Measurements from ENCODE around the gene DALRD3.

Gene DALRD3

DNA sequence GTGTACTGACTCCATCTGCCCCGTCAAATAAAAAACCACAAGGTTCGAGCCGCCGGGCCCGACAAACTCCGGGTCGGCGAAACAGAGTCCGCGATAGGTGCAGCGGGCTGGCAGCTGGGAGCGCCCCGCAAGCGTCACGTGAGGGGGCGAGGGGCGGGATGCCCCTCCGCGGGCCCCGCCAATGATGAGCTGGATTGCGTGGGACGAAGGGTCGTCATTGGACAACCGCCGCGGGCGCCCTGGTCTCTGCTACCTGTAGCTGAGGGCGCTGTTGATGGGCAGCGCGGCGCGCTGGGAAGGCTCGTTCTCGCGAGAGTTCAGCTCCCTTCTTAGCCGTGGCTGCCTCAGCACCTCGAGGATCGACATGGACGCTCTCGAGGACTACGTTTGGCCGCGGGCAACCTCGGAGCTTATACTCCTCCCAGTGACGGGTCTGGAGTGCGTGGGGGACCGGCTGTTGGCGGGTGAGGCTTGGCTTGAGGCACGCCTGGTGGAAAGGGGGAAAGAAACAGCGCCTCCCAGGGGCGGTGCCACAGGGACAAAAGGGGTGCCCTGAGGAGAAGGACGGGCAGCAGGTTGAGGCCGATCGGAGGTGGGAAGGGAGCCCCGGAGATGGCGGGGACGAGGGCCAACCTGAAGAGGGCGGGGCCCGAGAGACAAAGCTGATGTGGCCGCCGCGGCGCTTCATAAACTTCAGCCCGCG is 11.2 kb downstream of the DALRD3 start, which contains the start of gene WDR6 (continued):
- TF ChIP-seq ZIC2 (tag by site-specific recombination; IDR thresholded peaks at IDR 0.05) (0 out of 2 replicates have a peak, but pooled peaks have one; percentile 29), ZNF530 (tag by site-specific recombination; IDR thresholded peaks at IDR 0.05; ENCODE audit: low read depth) (no peak), ZBTB8A (tag by site-specific recombination; IDR thresholded peaks at IDR 0.05) (peak; percentile 83), KLF10 (tag by site-specific recombination; IDR thresholded peaks at IDR 0.05) (peak; percentile 65; the same call in 1 of the 2 replicates), ZNF560 (tag by site-specific recombination; IDR thresholded peaks at IDR 0.05; ENCODE audit: borderline replicate concordance) (no peak), SCRT2 (tag by site-specific recombination; IDR thresholded peaks at IDR 0.05) (peak; percentile 100), ZNF354C (tag by site-specific recombination; IDR thresholded peaks at IDR 0.05; ENCODE audit: borderline replicate concordance, low read depth) (no peak), ZNF654 (tag by site-specific recombination; IDR thresholded peaks at IDR 0.05; ENCODE audit: low read depth) (no peak), ZNF830 (tag by site-specific recombination; IDR thresholded peaks at IDR 0.05; ENCODE audit: low read depth) (no peak), ZNF157 (tag by site-specific recombination; IDR thresholded peaks at IDR 0.05) (no peak), ZBTB21 (tag by site-specific recombination; IDR thresholded peaks at IDR 0.05) (no peak), ZNF121 (tag by site-specific recombination; IDR thresholded peaks at IDR 0.05) (no peak), TCF7L2 (IDR thresholded peaks at IDR 0.05; ENCODE audit: borderline replicate concordance, low read depth, low read length) (no peak), ZNF555 (tag by site-specific recombination; conservative IDR thresholded peaks at IDR 0.05) (no peak)
- TF ChIP-seq, protein P1, sequence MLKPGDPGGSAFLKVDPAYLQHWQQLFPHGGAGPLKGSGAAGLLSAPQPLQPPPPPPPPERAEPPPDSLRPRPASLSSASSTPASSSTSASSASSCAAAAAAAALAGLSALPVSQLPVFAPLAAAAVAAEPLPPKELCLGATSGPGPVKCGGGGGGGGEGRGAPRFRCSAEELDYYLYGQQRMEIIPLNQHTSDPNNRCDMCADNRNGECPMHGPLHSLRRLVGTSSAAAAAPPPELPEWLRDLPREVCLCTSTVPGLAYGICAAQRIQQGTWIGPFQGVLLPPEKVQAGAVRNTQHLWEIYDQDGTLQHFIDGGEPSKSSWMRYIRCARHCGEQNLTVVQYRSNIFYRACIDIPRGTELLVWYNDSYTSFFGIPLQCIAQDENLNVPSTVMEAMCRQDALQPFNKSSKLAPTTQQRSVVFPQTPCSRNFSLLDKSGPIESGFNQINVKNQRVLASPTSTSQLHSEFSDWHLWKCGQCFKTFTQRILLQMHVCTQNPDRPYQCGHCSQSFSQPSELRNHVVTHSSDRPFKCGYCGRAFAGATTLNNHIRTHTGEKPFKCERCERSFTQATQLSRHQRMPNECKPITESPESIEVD (tag by site-specific recombination; IDR thresholded peaks at IDR 0.05): no peak
- TF ChIP-seq, protein P2, sequence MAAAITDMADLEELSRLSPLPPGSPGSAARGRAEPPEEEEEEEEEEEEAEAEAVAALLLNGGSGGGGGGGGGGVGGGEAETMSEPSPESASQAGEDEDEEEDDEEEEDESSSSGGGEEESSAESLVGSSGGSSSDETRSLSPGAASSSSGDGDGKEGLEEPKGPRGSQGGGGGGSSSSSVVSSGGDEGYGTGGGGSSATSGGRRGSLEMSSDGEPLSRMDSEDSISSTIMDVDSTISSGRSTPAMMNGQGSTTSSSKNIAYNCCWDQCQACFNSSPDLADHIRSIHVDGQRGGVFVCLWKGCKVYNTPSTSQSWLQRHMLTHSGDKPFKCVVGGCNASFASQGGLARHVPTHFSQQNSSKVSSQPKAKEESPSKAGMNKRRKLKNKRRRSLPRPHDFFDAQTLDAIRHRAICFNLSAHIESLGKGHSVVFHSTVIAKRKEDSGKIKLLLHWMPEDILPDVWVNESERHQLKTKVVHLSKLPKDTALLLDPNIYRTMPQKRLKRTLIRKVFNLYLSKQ (tag by site-specific recombination; IDR thresholded peaks at IDR 0.05; ENCODE audit: borderline replicate concordance): no peak
- TF ChIP-seq, protein P3, sequence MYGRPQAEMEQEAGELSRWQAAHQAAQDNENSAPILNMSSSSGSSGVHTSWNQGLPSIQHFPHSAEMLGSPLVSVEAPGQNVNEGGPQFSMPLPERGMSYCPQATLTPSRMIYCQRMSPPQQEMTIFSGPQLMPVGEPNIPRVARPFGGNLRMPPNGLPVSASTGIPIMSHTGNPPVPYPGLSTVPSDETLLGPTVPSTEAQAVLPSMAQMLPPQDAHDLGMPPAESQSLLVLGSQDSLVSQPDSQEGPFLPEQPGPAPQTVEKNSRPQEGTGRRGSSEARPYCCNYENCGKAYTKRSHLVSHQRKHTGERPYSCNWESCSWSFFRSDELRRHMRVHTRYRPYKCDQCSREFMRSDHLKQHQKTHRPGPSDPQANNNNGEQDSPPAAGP (tag by site-specific recombination; IDR thresholded peaks at IDR 0.05): peak; percentile 61

DNA sequence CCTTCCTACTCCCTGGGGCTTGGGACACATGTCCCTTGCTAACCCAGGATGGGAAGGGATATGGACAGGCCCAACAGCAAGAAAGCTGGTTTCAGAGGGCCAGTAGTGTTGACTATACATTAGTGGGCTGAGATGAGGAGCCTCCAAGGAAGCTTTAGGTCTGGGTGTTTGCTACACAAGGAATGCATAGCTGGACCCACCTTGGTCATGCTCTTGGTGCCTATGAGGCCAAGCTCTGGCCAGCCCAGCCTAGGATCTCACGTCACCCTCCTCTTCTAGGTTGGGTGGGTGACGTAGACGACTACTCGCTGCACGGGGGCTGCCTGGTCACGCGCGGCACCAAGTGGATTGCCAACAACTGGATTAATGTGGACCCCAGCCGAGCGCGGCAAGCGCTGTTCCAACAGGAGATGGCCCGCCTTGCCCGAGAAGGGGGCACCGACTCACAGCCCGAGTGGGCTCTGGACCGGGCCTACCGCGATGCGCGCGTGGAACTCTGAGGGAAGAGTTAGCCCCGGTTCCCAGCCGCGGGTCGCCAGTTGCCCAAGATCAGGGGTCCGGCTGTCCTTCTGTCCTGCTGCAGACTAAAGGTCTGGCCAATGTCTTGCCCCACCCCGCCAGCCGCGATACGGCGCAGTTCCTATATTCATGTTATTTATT is 11.8 kb downstream of the DALRD3 start:
- CTCF ChIA-PET: interaction anchor here (0.5 to 3.8 kb wide), 7 partner anchors 13 to 688 kb away, joined by 3 to 20 read pairs (median 5); partner anchors contain the start of genes NDUFAF3 and P4HTM

More for the DNA sequence above, 11.8 kb downstream of the DALRD3 start:
- no peaks in the 10 kb centered on the region for H3K9me3 ChIP-seq (ENCODE audit: control insufficient read depth, insufficient read depth, low read depth, low read length)
- peaks cover 3 to 11% of the 10 kb centered on the region in 2 experiments; a peak in 2 of 3 replicates for H3K36me3 ChIP-seq (ENCODE audit: control insufficient read depth in 2 of 2, insufficient read depth in 1 of 2, low read length in 2 of 2)
- POLR2A ChIA-PET: interaction anchor here (0.9 to 4.4 kb wide), 16 partner anchors 10 to 462 kb away, joined by 3 to 141 read pairs (median 6); partner anchors contain the start of genes ARIH2, DALRD3, IMPDH2 and IP6K2
- peak overlapping the region; percentile 39; the same call in 1 of the 2 replicates for H3K27ac ChIP-seq (ENCODE audit: extremely low read depth, low read depth, low read length)
- no peaks in the 10 kb centered on the region for H3K4me1 ChIP-seq (ENCODE audit: control insufficient read depth, insufficient read depth, low read length)
- TF ChIP-seq ZNF302 (tag by site-specific recombination; IDR thresholded peaks at IDR 0.05; ENCODE audit: low read depth): no peak
- no peak for TF ChIP-seq ZXDB (tag by site-specific recombination; IDR thresholded peaks at IDR 0.05)
- peak; percentile 4; the same call in 1 of the 2 replicates for TF ChIP-seq ZNF335 (tag by site-specific recombination; conservative IDR thresholded peaks at IDR 0.05)
- no peak for TF ChIP-seq ZBTB21 (tag by site-specific recombination; IDR thresholded peaks at IDR 0.05)
- no peak for TF ChIP-seq EGR2 (tag by site-specific recombination; IDR thresholded peaks at IDR 0.05; ENCODE audit: low read depth)
- no peak for TF ChIP-seq ZNF792 (tag by site-specific recombination; IDR thresholded peaks at IDR 0.05)
- no peak for TF ChIP-seq GLI4 (tag by site-specific recombination; IDR thresholded peaks at IDR 0.05)
- 0 out of 2 replicates have a peak, but pooled peaks have one; percentile 9 for TF ChIP-seq GLIS1 (tag by site-specific recombination; IDR thresholded peaks at IDR 0.05)
- TF ChIP-seq, protein P4, sequence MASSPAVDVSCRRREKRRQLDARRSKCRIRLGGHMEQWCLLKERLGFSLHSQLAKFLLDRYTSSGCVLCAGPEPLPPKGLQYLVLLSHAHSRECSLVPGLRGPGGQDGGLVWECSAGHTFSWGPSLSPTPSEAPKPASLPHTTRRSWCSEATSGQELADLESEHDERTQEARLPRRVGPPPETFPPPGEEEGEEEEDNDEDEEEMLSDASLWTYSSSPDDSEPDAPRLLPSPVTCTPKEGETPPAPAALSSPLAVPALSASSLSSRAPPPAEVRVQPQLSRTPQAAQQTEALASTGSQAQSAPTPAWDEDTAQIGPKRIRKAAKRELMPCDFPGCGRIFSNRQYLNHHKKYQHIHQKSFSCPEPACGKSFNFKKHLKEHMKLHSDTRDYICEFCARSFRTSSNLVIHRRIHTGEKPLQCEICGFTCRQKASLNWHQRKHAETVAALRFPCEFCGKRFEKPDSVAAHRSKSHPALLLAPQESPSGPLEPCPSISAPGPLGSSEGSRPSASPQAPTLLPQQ (tag by site-specific recombination; IDR thresholded peaks at IDR 0.05): peak; percentile 21; the same call in 1 of the 2 replicates
- TF ChIP-seq, protein P5, sequence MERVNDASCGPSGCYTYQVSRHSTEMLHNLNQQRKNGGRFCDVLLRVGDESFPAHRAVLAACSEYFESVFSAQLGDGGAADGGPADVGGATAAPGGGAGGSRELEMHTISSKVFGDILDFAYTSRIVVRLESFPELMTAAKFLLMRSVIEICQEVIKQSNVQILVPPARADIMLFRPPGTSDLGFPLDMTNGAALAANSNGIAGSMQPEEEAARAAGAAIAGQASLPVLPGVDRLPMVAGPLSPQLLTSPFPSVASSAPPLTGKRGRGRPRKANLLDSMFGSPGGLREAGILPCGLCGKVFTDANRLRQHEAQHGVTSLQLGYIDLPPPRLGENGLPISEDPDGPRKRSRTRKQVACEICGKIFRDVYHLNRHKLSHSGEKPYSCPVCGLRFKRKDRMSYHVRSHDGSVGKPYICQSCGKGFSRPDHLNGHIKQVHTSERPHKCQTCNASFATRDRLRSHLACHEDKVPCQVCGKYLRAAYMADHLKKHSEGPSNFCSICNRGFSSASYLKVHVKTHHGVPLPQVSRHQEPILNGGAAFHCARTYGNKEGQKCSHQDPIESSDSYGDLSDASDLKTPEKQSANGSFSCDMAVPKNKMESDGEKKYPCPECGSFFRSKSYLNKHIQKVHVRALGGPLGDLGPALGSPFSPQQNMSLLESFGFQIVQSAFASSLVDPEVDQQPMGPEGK (tag by site-specific recombination; IDR thresholded peaks at IDR 0.05): no peak
- peak overlapping the region; percentile 74 for H3K4me3 ChIP-seq (ENCODE audit: low read depth, low read length)

All from HEK293 (cell line).